H1 (cell line): ENCODE measurements around the gene ABCG1. TPM values are rescaled to one million over a fixed set of nuclear protein-coding genes. Genes with fewer than 3 reads are reported as not detected.

Experiments
- CTCF ChIA-PET: fragments of 300-600 bp; sonication (Branson Sonifier 250); formaldehyde crosslinking; loops from one replicate; lab custom pipeline; 2021; ENCODE audit not compliant: partially characterized antibody; lab: Charles Lee
- POLR2A ChIA-PET: fragments of 300-600 bp; sonication (Branson Sonifier 250); formaldehyde crosslinking; loops from one replicate; lab custom pipeline; 2021; ENCODE audit warnings: inconsistent platforms; ENCODE audit not compliant: partially characterized antibody; lab: Charles Lee
- DNase-seq, 2 experiments: peaks; one replicate each; pipeline versions ENCODE4 v3.0.0 to v3.0.0-alpha.2; 2010 to 2022; ENCODE audit warnings: low spot score in 2 of 2, low read depth in 1 of 2, mixed read lengths in 1 of 2
- FAIRE-seq: peaks from 2 replicates; lab custom pipeline; 2011; peaks lifted over from hg19 to GRCh38; lab: Jason Lieb, UNC
- H2AFZ ChIP-seq: 2 replicates; pipeline ENCODE4 v1.8.1; 2012; ENCODE audit warnings: low read length, inconsistent platforms
- H2AK5ac ChIP-seq: 2 replicates; pipeline ENCODE4 v1.6.1; 2013; ENCODE audit warnings: low read depth, low read length
- H2BK120ac ChIP-seq: replicated peaks from 2 replicates; pipeline ENCODE3; 2013; ENCODE audit warnings: low read depth, low read length, inconsistent platforms
- H2BK12ac ChIP-seq: 2 replicates; pipeline ENCODE4 v1.6.1; 2013; ENCODE audit warnings: low read depth, low read length
- H2BK15ac ChIP-seq: 2 replicates; pipeline ENCODE4 v1.6.1; 2013; ENCODE audit warnings: low read length
- H2BK20ac ChIP-seq: 2 replicates; pipeline ENCODE4 v1.6.1; 2013; ENCODE audit warnings: low read length
- H2BK5ac ChIP-seq: 2 replicates; pipeline ENCODE4 v1.6.1; 2013; ENCODE audit warnings: low read depth, low read length
- H3K14ac ChIP-seq: 2 replicates; pipeline ENCODE4 v1.6.1; 2013; ENCODE audit warnings: inconsistent platforms; ENCODE audit not compliant: insufficient read length
- H3K18ac ChIP-seq: 2 replicates; pipeline ENCODE4 v1.6.1; 2013; ENCODE audit warnings: low read length; ENCODE audit errors: extremely low read depth
- H3K23ac ChIP-seq: 2 replicates; pipeline ENCODE4 v1.6.1; 2013; ENCODE audit warnings: inconsistent platforms; ENCODE audit not compliant: insufficient read length
- H3K23me2 ChIP-seq: 2 replicates; pipeline ENCODE4 v1.6.1; 2013; ENCODE audit warnings: low read depth, low read length
- H3K27ac ChIP-seq: 2 replicates; pipeline ENCODE4 v1.6.1; 2011; ENCODE audit warnings: low read depth, low read length, inconsistent platforms
- H3K27me3 ChIP-seq, 4 experiments: replicated peaks in 1 of 4; 1 replicate in 1 of 4; 2 replicates in 3 of 4; pipeline versions ENCODE4 v1.6.1 to v1.8.1; 2011 to 2013; ENCODE audit warnings: low read length in 3 of 4, mild to moderate bottlenecking in 3 of 4, inconsistent platforms in 2 of 4, mixed read lengths in 2 of 4, moderate library complexity in 1 of 4; ENCODE audit not compliant: control insufficient read depth in 3 of 4, insufficient read depth in 3 of 4; ENCODE audit errors: extremely low read depth in 1 of 4
- H3K36me3 ChIP-seq, 4 experiments: 2 replicates each; pipeline versions ENCODE4 v1.6.1 to v1.8.1; 2011 to 2013; ENCODE audit warnings: mild to moderate bottlenecking in 4 of 4, low read length in 3 of 4, moderate library complexity in 2 of 4, control low read depth in 1 of 4, inconsistent platforms in 1 of 4; ENCODE audit not compliant: insufficient read depth in 4 of 4, control insufficient read depth in 2 of 4
- H3K4ac ChIP-seq: replicated peaks from 2 replicates; pipeline ENCODE3; 2013; ENCODE audit warnings: low read length, low read depth, mixed read lengths, inconsistent platforms; ENCODE audit not compliant: insufficient read length
- H3K4me1 ChIP-seq, 4 experiments: replicated peaks in 1 of 4; 1 replicate in 1 of 4; 2 replicates in 3 of 4; pipeline versions ENCODE4 v1.6.1 to v1.8.1; 2011 to 2013; ENCODE audit warnings: low read length in 3 of 4, inconsistent platforms in 2 of 4, mixed read lengths in 1 of 4; ENCODE audit not compliant: insufficient read depth in 4 of 4, control insufficient read depth in 3 of 4
- H3K4me2 ChIP-seq, 2 experiments: 2 replicates each; pipeline versions ENCODE4 v1.6.1 to v1.8.1; 2011 to 2013; ENCODE audit warnings: low read depth in 2 of 2, low read length in 2 of 2, control low read depth in 1 of 2, inconsistent platforms in 1 of 2, mild to moderate bottlenecking in 1 of 2; ENCODE audit not compliant: insufficient read depth in 1 of 2
- H3K4me3 ChIP-seq, 4 experiments: fragments of 200-600, 300-600 bp in 1 of 4; sonication (generic), shearing (Covaris generic), sonication (Bioruptor Twin) in 1 of 4; 2 replicates each; pipeline versions ENCODE4 v1.5.1 to v1.8.1; 2011 to 2016; ENCODE audit warnings: low read length in 4 of 4, low read depth in 3 of 4, control low read depth in 2 of 4, inconsistent platforms in 2 of 4, mild to moderate bottlenecking in 2 of 4, mixed read lengths in 1 of 4, moderate library complexity in 1 of 4; ENCODE audit not compliant: insufficient read depth in 2 of 4; ENCODE audit errors: extremely low read depth in 1 of 4
- H3K56ac ChIP-seq: replicated peaks from 2 replicates; pipeline ENCODE3; 2013; ENCODE audit warnings: low read depth, mild to moderate bottlenecking, mixed read lengths, low read length, inconsistent platforms; ENCODE audit not compliant: insufficient read length
- H3K79me1 ChIP-seq: 2 replicates; pipeline ENCODE4 v1.6.1; 2013; ENCODE audit warnings: low read depth, low read length, control low read depth
- H3K79me2 ChIP-seq, 2 experiments: 2 replicates each; pipeline versions ENCODE4 v1.6.1 to v1.8.1; 2012 to 2013; ENCODE audit warnings: low read length in 2 of 2, mild to moderate bottlenecking in 2 of 2, inconsistent platforms in 1 of 2; ENCODE audit not compliant: insufficient read depth in 2 of 2, control insufficient read depth in 1 of 2
- H3K9ac ChIP-seq, 4 experiments: replicated peaks in 1 of 4; 1 replicate in 1 of 4; 2 replicates in 3 of 4; pipeline versions ENCODE4 v1.6.1 to v1.8.1; 2011 to 2013; ENCODE audit warnings: low read depth in 3 of 4, low read length in 3 of 4, control low read depth in 2 of 4, mild to moderate bottlenecking in 2 of 4, moderate library complexity in 2 of 4, inconsistent platforms in 1 of 4; ENCODE audit errors: extremely low read depth in 1 of 4
- H3K9me3 ChIP-seq, 2 experiments: 2 replicates each; pipeline versions ENCODE4 v1.6.1 to v1.8.1; 2012 to 2013; ENCODE audit warnings: mild to moderate bottlenecking in 2 of 2, moderate library complexity in 2 of 2, control low read depth in 1 of 2, inconsistent platforms in 1 of 2, low read depth in 1 of 2, low read length in 1 of 2, mixed read lengths in 1 of 2; ENCODE audit not compliant: insufficient read depth in 2 of 2
- H4K20me1 ChIP-seq, 2 experiments: replicated peaks in 1 of 2; 2 replicates each; pipeline versions ENCODE3 to v1.8.1; 2011 to 2013; ENCODE audit warnings: inconsistent platforms in 2 of 2, low read length in 2 of 2, mild to moderate bottlenecking in 1 of 2; ENCODE audit not compliant: insufficient read depth in 2 of 2, control insufficient read depth in 1 of 2
- H4K5ac ChIP-seq: 2 replicates; pipeline ENCODE4 v1.6.1; 2013; ENCODE audit warnings: low read length, low read depth, mixed read lengths, inconsistent platforms; ENCODE audit not compliant: insufficient read length
- H4K8ac ChIP-seq: 2 replicates; pipeline ENCODE4 v1.8.0; 2013; ENCODE audit warnings: mild to moderate bottlenecking, moderate library complexity, low read length, inconsistent platforms; ENCODE audit not compliant: insufficient read depth; ENCODE audit errors: extremely low read depth
- H4K91ac ChIP-seq: replicated peaks from 2 replicates; pipeline ENCODE3; 2013; ENCODE audit warnings: low read length, mixed read lengths, inconsistent platforms; ENCODE audit not compliant: insufficient read length
- BACH1 ChIP-seq: IDR thresholded peaks from 2 replicates; pipeline ENCODE4 v1.6.1; 2012; ENCODE audit warnings: low read length, improper control_type of control experiment
- MAFK ChIP-seq: IDR thresholded peaks from 2 replicates; pipeline ENCODE4 v1.6.1; 2012; ENCODE audit warnings: low read depth, mild to moderate bottlenecking, improper control_type of control experiment, low read length
- MAX ChIP-seq: IDR thresholded peaks from 2 replicates; pipeline ENCODE4 v1.6.1; 2012; ENCODE audit warnings: inconsistent platforms
- POLR2A ChIP-seq, 2 experiments: IDR thresholded peaks; 1 replicate in 1 of 2; 2 replicates in 1 of 2; pipeline ENCODE4 v1.6.1; 2011; ENCODE audit warnings: low read depth in 2 of 2, low read length in 2 of 2, mild to moderate bottlenecking in 2 of 2; ENCODE audit errors: control extremely low read depth in 1 of 2
- RXRA ChIP-seq: IDR thresholded peaks from 2 replicates; pipeline ENCODE4 v1.6.1; 2011; ENCODE audit warnings: low read depth, mild to moderate bottlenecking, low read length, moderate library complexity; ENCODE audit not compliant: insufficient read depth
- TEAD4 ChIP-seq: IDR thresholded peaks from 2 replicates; pipeline ENCODE4 v1.6.1; 2012; ENCODE audit warnings: low read depth, low read length, inconsistent platforms, mixed read lengths
- WGBS, 2 experiments: shearing (Covaris generic) in 1 of 2; methylation state at CpG; one replicate each; pipeline versions ENCODE4 v1.1.6 to v1.1.7; 2013 to 2015; ENCODE audit warnings: low lambda C conversion rate in 2 of 2, mixed read lengths in 2 of 2, inconsistent platforms in 1 of 2, low coverage in 1 of 2, missing lambda C conversion rate in 1 of 2; ENCODE audit not compliant: insufficient replicate concordance in 2 of 2, insufficient coverage in 1 of 2, insufficient read length in 1 of 2; ENCODE audit errors: extremely low coverage in 1 of 2, missing lambda C conversion rate in 1 of 2; 5-methylcytosine and 5-hydroxymethylcytosine counted together
- polyA plus RNA-seq, 7 experiments: library from polyadenylated mRNA; depleted of rRNA in 3 of 7; stranded (reverse) in 5 of 7; unstranded in 2 of 7; fragments of >200 nt in 5 of 7; fragments of 200-250 nt in 2 of 7; gene quantifications; 1 replicate in 5 of 7; 2 replicates in 1 of 7; 4 replicates in 1 of 7; pipeline versions ENCODE4 v1.2.1 to v1.2.3, GENCODE V29; 2011 to 2013; ENCODE audit warnings: missing spikeins in 2 of 7, mixed read lengths in 2 of 7
- total RNA-seq: library from RNA; stranded (reverse); fragmentation: NEBNext Ultra II Directional; extraction: Animal tissue kit (Norgen Biotek cat#: 25700); gene quantifications from 2 replicates; pipeline ENCODE4 v1.2.1, GENCODE V29; 2021
- TF ChIP-seq, protein P1 (sequence below): IDR thresholded peaks from 2 replicates; pipeline ENCODE4 v1.6.1; 2012; ENCODE audit warnings: inconsistent platforms

Gene ABCG1
- total and polyA plus RNA-seq, 2 of the 8 experiments (the other 6 are each of a cell fraction or from before 2014, with no cell fraction given): 2.1 to 4.0 TPM

- 83% methylated on average over 8 of the region's 10 CpGs; no CpG with 5 or more reads in 1 of the 2 experiments for WGBS, 2 experiments
- Histone ChIP-seq H3K79me1 (no peaks in the 10 kb centered on the region), H3K4me2 (no peak overlapping the region), H3K9me3 (no peaks in the 10 kb centered on the region), H2BK5ac (no peak overlapping the region), H2BK20ac (no peak overlapping the region), H3K23me2 (no peaks in the 10 kb centered on the region), H2AFZ (peak overlapping the region; percentile 36; the same call in 1 of the 2 replicates)
- CTCF ChIA-PET: interaction anchor here (0.7 to 7.7 kb wide), 11 partner anchors 10 to 138 kb away, joined by 3 to 65 read pairs (median 4); no protein-coding TSS in a partner anchor
- TF ChIP-seq, protein P1, sequence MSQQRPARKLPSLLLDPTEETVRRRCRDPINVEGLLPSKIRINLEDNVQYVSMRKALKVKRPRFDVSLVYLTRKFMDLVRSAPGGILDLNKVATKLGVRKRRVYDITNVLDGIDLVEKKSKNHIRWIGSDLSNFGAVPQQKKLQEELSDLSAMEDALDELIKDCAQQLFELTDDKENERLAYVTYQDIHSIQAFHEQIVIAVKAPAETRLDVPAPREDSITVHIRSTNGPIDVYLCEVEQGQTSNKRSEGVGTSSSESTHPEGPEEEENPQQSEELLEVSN: peak; percentile 38; the same call in 1 of the 2 replicates
- TF ChIP-seq POLR2A (IDR thresholded peaks at IDR 0.05; ENCODE audit: control extremely low read depth in 1 of 2, low read depth in 2 of 2, low read length in 2 of 2) (no peak), TEAD4 (peak; percentile 67; the same call in 1 of the 2 replicates), MAFK (peak; percentile 99), RXRA (no peak), MAX (peak; percentile 83), BACH1 (peak; percentile 88)
- TF ChIP-seq, all 59 proteins: peak for 5
- H3K56ac ChIP-seq: no peak overlapping the region
- H2AK5ac ChIP-seq: no peak overlapping the region
- no peak overlapping the region for H3K4me3 ChIP-seq
- no peak overlapping the region for H3K4ac ChIP-seq
- no peak overlapping the region for H3K27ac ChIP-seq
- H4K5ac ChIP-seq: no peak overlapping the region
- no peak overlapping the region for H2BK12ac ChIP-seq
- H3K4me1 ChIP-seq: peaks cover 0 to 4% (median 0%) of the 10 kb centered on the region in 4 experiments; a peak in 2 of 7 replicates
- H3K9ac ChIP-seq: no peak overlapping the region; a peak in 1 of 7 replicates
- FAIRE-seq: no peak
- H3K18ac ChIP-seq: no peak overlapping the region
- no peak overlapping the region for H3K23ac ChIP-seq
- H2BK15ac ChIP-seq: no peak overlapping the region
- H3K14ac ChIP-seq: no peak overlapping the region
- H3K27me3 ChIP-seq: 0 out of 7 replicates have a peak, but pooled peaks cover 0 to 5% (median 0%) of the 10 kb centered on the region in 4 experiments
- POLR2A ChIA-PET: interaction anchor here (0.6 to 0.8 kb wide), 2 partner anchors 10 to 25 kb away, joined by 3 read pairs; no protein-coding TSS in a partner anchor
- no peak overlapping the region for H4K8ac ChIP-seq
- no peaks in the 10 kb centered on the region for H4K20me1 ChIP-seq
- no peaks in the 10 kb centered on the region for H3K36me3 ChIP-seq
- no peak for DNase-seq
- H2BK120ac ChIP-seq: no peak overlapping the region
- H4K91ac ChIP-seq: no peak overlapping the region
- H3K79me2 ChIP-seq: no peaks in the 10 kb centered on the region
Observed at GRCh38 chr21:42245331-42246193, 26.6 kb downstream of the ABCG1 start.
